Measurements from ENCODE around the gene C3orf62.

Gene C3orf62

GRCh38 chr3:49295489-49296058 is 18.5 kb upstream of the C3orf62 start:
- H3K36me3 ChIP-seq (ENCODE audit: control insufficient read depth, insufficient read depth, low read length), result peaks cover 19% of the 10 kb centered on the region
- no peaks in the 10 kb centered on the region for H3K27me3 ChIP-seq (ENCODE audit: control insufficient read depth, insufficient read depth, low read length)
- no peaks in the 10 kb centered on the region for H3K9me3 ChIP-seq (ENCODE audit: control insufficient read depth, insufficient read depth, low read length)
- H3K4me1 ChIP-seq (ENCODE audit: control insufficient read depth, insufficient read depth, low read length), result no peaks in the 10 kb centered on the region
- no peak overlapping the region for H3K4me3 ChIP-seq (ENCODE audit: low read depth, low read length)
- no peak overlapping the region for H3K9ac ChIP-seq (ENCODE audit: low read depth, low read length)

GRCh38 chr3:49294343-49294742 is 17.3 kb upstream of the C3orf62 start:
- no peak overlapping the region for H3K4me3 ChIP-seq (ENCODE audit: low read depth, low read length)
- no peaks in the 10 kb centered on the region for H3K9me3 ChIP-seq (ENCODE audit: control insufficient read depth, insufficient read depth, low read length)
- H3K36me3 ChIP-seq (ENCODE audit: control insufficient read depth, insufficient read depth, low read length), result peaks cover 23% of the 10 kb centered on the region
- H3K27me3 ChIP-seq (ENCODE audit: control insufficient read depth, insufficient read depth, low read length), result no peaks in the 10 kb centered on the region
- no peaks in the 10 kb centered on the region for H3K4me1 ChIP-seq (ENCODE audit: control insufficient read depth, insufficient read depth, low read length)
- H3K9ac ChIP-seq (ENCODE audit: low read depth, low read length), result no peak overlapping the region

DNA sequence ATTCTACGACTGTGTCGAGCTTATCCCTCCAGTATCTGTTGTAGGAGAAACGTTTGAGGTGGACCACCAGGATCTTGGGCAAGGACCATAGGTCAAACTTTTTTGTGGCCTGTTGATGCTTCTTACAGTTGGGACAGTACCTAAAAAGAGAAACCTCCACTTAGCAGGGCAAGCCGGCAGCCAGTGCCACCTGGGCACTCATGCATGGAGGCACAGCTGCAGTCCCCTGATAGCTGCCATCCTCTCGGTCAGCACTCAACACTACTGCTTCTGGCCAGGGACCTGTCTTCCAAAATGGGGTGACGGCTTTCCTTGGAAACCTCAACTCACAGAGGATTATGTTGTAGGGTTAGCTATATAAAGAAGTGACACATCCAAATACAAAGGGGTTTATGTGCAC is 7.0 kb upstream of the C3orf62 start:
- Histone ChIP-seq H3K36me3 (ENCODE audit: control insufficient read depth, insufficient read depth, low read length) (peaks cover 31% of the 10 kb centered on the region), H3K4me1 (ENCODE audit: control insufficient read depth, insufficient read depth, low read length) (no peaks in the 10 kb centered on the region), H3K27me3 (ENCODE audit: control insufficient read depth, insufficient read depth, low read length) (no peaks in the 10 kb centered on the region), H3K9ac (ENCODE audit: low read depth, low read length) (no peak overlapping the region), H3K9me3 (ENCODE audit: control insufficient read depth, insufficient read depth, low read length) (no peaks in the 10 kb centered on the region), H3K4me3 (ENCODE audit: low read depth, low read length) (no peak overlapping the region)

DNA sequence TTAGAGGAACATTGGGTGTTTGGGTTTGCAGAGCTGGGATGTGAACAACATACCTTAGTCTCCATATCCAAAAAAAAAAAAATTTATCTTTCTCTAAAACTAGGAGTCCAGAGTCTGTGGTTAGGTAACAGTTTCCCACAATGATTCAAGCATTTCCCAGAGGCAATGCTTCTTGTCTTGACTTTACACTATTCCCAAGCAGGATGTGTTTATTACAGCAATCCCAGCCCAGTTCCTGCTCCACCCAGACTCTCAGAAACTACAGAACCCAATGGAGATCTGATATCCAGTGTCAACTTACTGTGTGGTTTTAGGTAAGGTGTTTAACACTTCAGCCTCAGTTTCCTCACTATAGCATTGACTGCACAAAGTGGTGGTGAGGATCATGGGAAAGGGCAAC is 2.3 kb upstream of the C3orf62 start:
- H3K36me3 ChIP-seq (ENCODE audit: control insufficient read depth, insufficient read depth, low read length), result peaks cover 16% of the 10 kb centered on the region

GRCh38 chr3:49278548-49278947 is 1.5 kb upstream of the C3orf62 start:
- no peaks in the 10 kb centered on the region for H3K9me3 ChIP-seq (ENCODE audit: control insufficient read depth, insufficient read depth, low read length)
- H3K36me3 ChIP-seq (ENCODE audit: control insufficient read depth, insufficient read depth, low read length), result peaks cover 7% of the 10 kb centered on the region
- no peak overlapping the region for H3K9ac ChIP-seq (ENCODE audit: low read depth, low read length)
- no peak overlapping the region for H3K4me3 ChIP-seq (ENCODE audit: low read depth, low read length)
- no peaks in the 10 kb centered on the region for H3K27me3 ChIP-seq (ENCODE audit: control insufficient read depth, insufficient read depth, low read length)
- peaks cover 3% of the 10 kb centered on the region for H3K4me1 ChIP-seq (ENCODE audit: control insufficient read depth, insufficient read depth, low read length)

More for the DNA sequence above, 2.3 kb upstream of the C3orf62 start:
- no peak overlapping the region for H3K4me3 ChIP-seq (ENCODE audit: low read depth, low read length)
- H3K4me1 ChIP-seq (ENCODE audit: control insufficient read depth, insufficient read depth, low read length), result peaks cover 3% of the 10 kb centered on the region
- no peak overlapping the region for H3K9ac ChIP-seq (ENCODE audit: low read depth, low read length)
- no peaks in the 10 kb centered on the region for H3K9me3 ChIP-seq (ENCODE audit: control insufficient read depth, insufficient read depth, low read length)
- no peaks in the 10 kb centered on the region for H3K27me3 ChIP-seq (ENCODE audit: control insufficient read depth, insufficient read depth, low read length)

- H3K9ac ChIP-seq (ENCODE audit: low read depth, low read length), result peak overlapping the region; percentile 54
- H3K9me3 ChIP-seq (ENCODE audit: control insufficient read depth, insufficient read depth, low read length), result no peaks in the 10 kb centered on the region
- peaks cover 7% of the 10 kb centered on the region for H3K36me3 ChIP-seq (ENCODE audit: control insufficient read depth, insufficient read depth, low read length)
- peak overlapping the region; percentile 65 for H3K4me3 ChIP-seq (ENCODE audit: low read depth, low read length)
- no peaks in the 10 kb centered on the region for H3K27me3 ChIP-seq (ENCODE audit: control insufficient read depth, insufficient read depth, low read length)
- peaks cover 3% of the 10 kb centered on the region for H3K4me1 ChIP-seq (ENCODE audit: control insufficient read depth, insufficient read depth, low read length)
Observed at GRCh38 chr3:49277383-49277775, 347 bp upstream of the C3orf62 start.

DNA sequence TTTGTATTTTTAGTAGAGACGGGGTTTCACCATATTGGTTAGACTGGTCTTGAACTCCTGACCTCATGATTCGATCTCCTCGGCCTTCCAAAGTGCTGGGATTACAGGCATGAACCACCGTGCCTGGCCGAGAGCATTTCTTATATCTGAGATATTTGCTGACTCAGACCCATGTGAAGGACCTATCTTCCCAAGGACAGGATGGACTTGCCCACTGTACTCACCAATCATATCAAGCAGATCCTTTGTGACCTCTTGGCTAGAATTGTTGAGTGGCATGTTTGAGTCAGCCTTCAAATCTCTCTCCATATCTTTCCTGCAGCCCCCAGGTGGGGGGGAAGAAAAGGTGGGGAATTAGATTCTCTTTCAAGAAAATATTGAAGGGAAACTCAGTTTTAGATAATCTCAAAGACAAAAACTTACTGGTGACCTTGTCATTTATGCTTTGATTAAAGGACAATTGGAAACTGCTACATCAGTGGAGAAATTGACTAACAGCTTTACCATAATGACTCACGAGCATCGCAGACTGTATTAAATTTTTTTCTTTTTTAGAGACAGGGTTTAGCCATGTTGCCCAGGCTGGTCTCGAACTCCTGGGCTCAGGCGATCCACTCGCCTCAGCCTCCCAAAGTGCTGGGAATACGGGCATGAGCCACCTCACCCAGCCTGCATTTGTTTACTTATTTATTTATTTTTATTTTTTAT is 3.1 kb downstream of the C3orf62 start:
- no peaks in the 10 kb centered on the region for H3K36me3 ChIP-seq (ENCODE audit: control insufficient read depth, insufficient read depth, low read length)
- H3K27me3 ChIP-seq (ENCODE audit: control insufficient read depth, insufficient read depth, low read length), result no peaks in the 10 kb centered on the region
- no peak overlapping the region for H3K9ac ChIP-seq (ENCODE audit: low read depth, low read length)
- no peak overlapping the region for H3K4me3 ChIP-seq (ENCODE audit: low read depth, low read length)
- peaks cover 3% of the 10 kb centered on the region for H3K4me1 ChIP-seq (ENCODE audit: control insufficient read depth, insufficient read depth, low read length)
- no peaks in the 10 kb centered on the region for H3K9me3 ChIP-seq (ENCODE audit: control insufficient read depth, insufficient read depth, low read length)

- Histone ChIP-seq H3K4me3 (ENCODE audit: low read depth, low read length) (no peak overlapping the region), H3K4me1 (ENCODE audit: control insufficient read depth, insufficient read depth, low read length) (no peaks in the 10 kb centered on the region), H3K9me3 (ENCODE audit: control insufficient read depth, insufficient read depth, low read length) (no peaks in the 10 kb centered on the region), H3K9ac (ENCODE audit: low read depth, low read length) (no peak overlapping the region), H3K27me3 (ENCODE audit: control insufficient read depth, insufficient read depth, low read length) (no peaks in the 10 kb centered on the region), H3K36me3 (ENCODE audit: control insufficient read depth, insufficient read depth, low read length) (no peaks in the 10 kb centered on the region)
Observed at GRCh38 chr3:49271047-49271446, 6.0 kb downstream of the C3orf62 start.

GRCh38 chr3:49270156-49270500 is 6.9 kb downstream of the C3orf62 start:
- Histone ChIP-seq H3K36me3 (ENCODE audit: control insufficient read depth, insufficient read depth, low read length) (no peaks in the 10 kb centered on the region), H3K9me3 (ENCODE audit: control insufficient read depth, insufficient read depth, low read length) (no peaks in the 10 kb centered on the region), H3K27me3 (ENCODE audit: control insufficient read depth, insufficient read depth, low read length) (no peaks in the 10 kb centered on the region), H3K4me1 (ENCODE audit: control insufficient read depth, insufficient read depth, low read length) (no peaks in the 10 kb centered on the region), H3K4me3 (ENCODE audit: low read depth, low read length) (no peak overlapping the region), H3K9ac (ENCODE audit: low read depth, low read length) (no peak overlapping the region)

- Histone ChIP-seq H3K27me3 (ENCODE audit: control insufficient read depth, insufficient read depth, low read length) (no peaks in the 10 kb centered on the region), H3K4me3 (ENCODE audit: low read depth, low read length) (no peak overlapping the region), H3K36me3 (ENCODE audit: control insufficient read depth, insufficient read depth, low read length) (no peaks in the 10 kb centered on the region), H3K9me3 (ENCODE audit: control insufficient read depth, insufficient read depth, low read length) (no peaks in the 10 kb centered on the region), H3K9ac (ENCODE audit: low read depth, low read length) (no peak overlapping the region), H3K4me1 (ENCODE audit: control insufficient read depth, insufficient read depth, low read length) (no peaks in the 10 kb centered on the region)
Observed at GRCh38 chr3:49269443-49270155, 7.4 kb downstream of the C3orf62 start.

DNA sequence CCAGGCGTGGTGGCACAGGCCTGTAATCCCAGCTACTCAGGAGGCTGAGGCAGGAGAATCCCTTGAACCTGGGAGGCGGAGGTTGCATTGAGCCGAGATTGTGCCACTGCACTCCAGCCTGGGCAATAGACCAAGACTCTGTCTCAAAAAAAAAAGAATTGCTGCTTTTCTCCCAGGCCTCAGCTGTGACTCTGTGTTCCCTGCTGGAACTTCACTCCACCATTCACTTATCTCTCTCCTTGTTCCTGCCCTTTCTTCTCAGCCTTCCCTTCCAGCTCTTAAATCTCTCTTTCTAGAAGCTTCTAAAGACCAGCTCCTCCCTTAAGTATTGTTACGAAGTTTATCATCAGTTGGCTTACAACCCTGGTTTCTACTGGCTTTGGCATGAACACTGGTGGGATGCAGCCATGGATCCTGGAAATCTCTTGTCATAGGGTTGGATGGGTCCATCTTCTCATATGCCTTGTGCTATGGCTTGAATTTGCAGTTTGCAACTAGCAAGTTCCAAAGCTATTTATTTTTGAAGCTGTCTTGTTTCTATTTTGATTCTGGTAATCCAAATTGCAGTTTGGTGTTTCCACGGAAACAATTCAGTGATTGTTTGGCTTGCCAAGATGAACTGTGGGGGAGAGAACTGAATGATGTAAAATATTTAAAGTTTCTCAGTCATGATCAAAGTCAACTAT is 10.5 kb downstream of the C3orf62 start:
- no peaks in the 10 kb centered on the region for H3K27me3 ChIP-seq (ENCODE audit: control insufficient read depth, insufficient read depth, low read length)
- no peaks in the 10 kb centered on the region for H3K4me1 ChIP-seq (ENCODE audit: control insufficient read depth, insufficient read depth, low read length)
- no peak overlapping the region for H3K9ac ChIP-seq (ENCODE audit: low read depth, low read length)
- H3K9me3 ChIP-seq (ENCODE audit: control insufficient read depth, insufficient read depth, low read length), result no peaks in the 10 kb centered on the region
- no peak overlapping the region for H3K4me3 ChIP-seq (ENCODE audit: low read depth, low read length)
- no peaks in the 10 kb centered on the region for H3K36me3 ChIP-seq (ENCODE audit: control insufficient read depth, insufficient read depth, low read length)

All from iPS-15b (cell line).